Measurements from ENCODE around the gene AGFG1. TPM values are rescaled to one million over a fixed set of nuclear protein-coding genes. Genes with fewer than 3 reads are reported as not detected.

Gene AGFG1
- total RNA-seq, 1 experiment from 2014 or later: 109 TPM

- Histone ChIP-seq H3K23me2 (ENCODE audit: insufficient read length, low read depth, low read length, poor library complexity, severe bottlenecking) (no peaks in the 10 kb centered on the region), H2AFZ (ENCODE audit: low read length) (no peak overlapping the region), H3K56ac (ENCODE audit: insufficient read length, low read depth, low read length) (no peak overlapping the region), H3K9ac (ENCODE audit: extremely low read depth, insufficient read length, low read length) (no peak overlapping the region), H4K91ac (ENCODE audit: insufficient read length, low read depth, low read length) (no peak overlapping the region), H2BK20ac (ENCODE audit: low read depth, low read length, poor library complexity, severe bottlenecking) (no peak overlapping the region), H3K79me2 (ENCODE audit: insufficient read depth, low read length) (no peaks in the 10 kb centered on the region), H3K27ac (ENCODE audit: insufficient read length, low read depth, low read length) (no peak overlapping the region), H2BK15ac (ENCODE audit: low read depth, low read length) (no peak overlapping the region), H2BK120ac (ENCODE audit: low read depth, low read length, poor library complexity, severe bottlenecking) (no peak overlapping the region), H4K5ac (ENCODE audit: insufficient read length, low read depth, low read length) (no peak overlapping the region), H3K4ac (ENCODE audit: low read depth, low read length) (no peak overlapping the region), H3K23ac (ENCODE audit: insufficient read length, low read depth, low read length) (no peak overlapping the region), H2BK12ac (ENCODE audit: insufficient read length, low read depth, low read length) (no peak overlapping the region), H3T11ph (ENCODE audit: low read length) (no peak overlapping the region), H3K18ac (ENCODE audit: insufficient read length, low read depth, low read length) (no peak overlapping the region), H3K14ac (ENCODE audit: insufficient read depth, low read length) (no peak overlapping the region), H3K4me2 (ENCODE audit: insufficient read depth, insufficient read length, low read length) (no peak overlapping the region), H3K9me3 (ENCODE audit: control insufficient read depth, low read depth, low read length) (peaks cover 13% of the 10 kb centered on the region), H4K8ac (replicated peaks; ENCODE audit: insufficient read length, low read depth, low read length) (no peak overlapping the region), H3K79me1 (ENCODE audit: insufficient read depth, low read depth, low read length, poor library complexity, severe bottlenecking) (no peaks in the 10 kb centered on the region), H4K20me1 (ENCODE audit: control insufficient read depth, insufficient read depth, insufficient read length) (no peaks in the 10 kb centered on the region), H3K27me3 (ENCODE audit: insufficient read depth, low read length) (no peaks in the 10 kb centered on the region), H2BK5ac (ENCODE audit: insufficient read length, low read length) (no peak overlapping the region), H2AK5ac (ENCODE audit: insufficient read length, low read length) (no peak overlapping the region), H3K4me1 (ENCODE audit: insufficient read depth, low read length) (no peaks in the 10 kb centered on the region)
- WGBS (ENCODE audit: extremely low coverage, insufficient read length, low lambda C conversion rate): no CpG with 5 or more reads among the region's 8 CpGs
- no peak for TF ChIP-seq CTCF (conservative IDR thresholded peaks at IDR 0.05)
- no peaks in the 10 kb centered on the region for H3K27me3 Mint-ChIP-seq (ENCODE audit: low read depth)
- peaks cover 2% of the 10 kb centered on the region in 2 experiments for H3K4me1 Mint-ChIP-seq
- H3K36me3 Mint-ChIP-seq (ENCODE audit: insufficient read depth in 1 of 3, low read depth in 3 of 3): peaks cover 11 to 16% (median 13%) of the 10 kb centered on the region in 3 experiments
- no peak overlapping the region for H3K27ac Mint-ChIP-seq
- peaks cover 18 to 20% of the 10 kb centered on the region in 2 experiments for H3K9me3 Mint-ChIP-seq
- DNase-seq: no peak
- H3K4me3 Mint-ChIP-seq: no peak overlapping the region
These were observed 43.1 kb upstream of the AGFG1 start for GRCh38 chr2:227428731-227429285.

All from H9 (cell line).